Stomach (tissue), 4 donors: Measurements from ENCODE around the gene USH1G.
A peak's percentile ranks its signal among the peaks of the same experiment; 100 is the strongest.

Experiments used
- CTCF ChIP-seq, 7 experiments: fragments of 450-650 bp in 4 of 7; fragments of 200-600 bp in 3 of 7; sonication (generic) in 3 of 7; IDR thresholded peaks; one replicate each; pipeline ENCODE4 v1.5.1; 2016 to 2019; ENCODE audit warnings: antibody characterized with exemption in 7 of 7, control low read depth in 2 of 7, mild to moderate bottlenecking in 1 of 7
- POLR2AphosphoS5 ChIP-seq, 3 donors: sonication (generic); formaldehyde crosslinking; IDR thresholded peaks; one replicate each; pipeline ENCODE4 v1.6.1; 2016; ENCODE audit warnings: antibody characterized with exemption in 3 of 3

- TF ChIP-seq CTCF (IDR thresholded peaks at IDR 0.05): no peak
- peak in 2 of 3 donors; percentile 48 to 98 for TF ChIP-seq POLR2AphosphoS5 (IDR thresholded peaks at IDR 0.05)
These were observed 50.6 kb downstream of the USH1G start, which contains the start of gene FDXR for GRCh38 chr17:74872313-74873036.
